ENCODE data around the gene SULF2. TPM values are rescaled to one million over a fixed set of nuclear protein-coding genes. Genes with fewer than 3 reads are reported as not detected.

SULF2 gene
- total RNA-seq, 1 experiment from 2014 or later: 495 TPM

DNA sequence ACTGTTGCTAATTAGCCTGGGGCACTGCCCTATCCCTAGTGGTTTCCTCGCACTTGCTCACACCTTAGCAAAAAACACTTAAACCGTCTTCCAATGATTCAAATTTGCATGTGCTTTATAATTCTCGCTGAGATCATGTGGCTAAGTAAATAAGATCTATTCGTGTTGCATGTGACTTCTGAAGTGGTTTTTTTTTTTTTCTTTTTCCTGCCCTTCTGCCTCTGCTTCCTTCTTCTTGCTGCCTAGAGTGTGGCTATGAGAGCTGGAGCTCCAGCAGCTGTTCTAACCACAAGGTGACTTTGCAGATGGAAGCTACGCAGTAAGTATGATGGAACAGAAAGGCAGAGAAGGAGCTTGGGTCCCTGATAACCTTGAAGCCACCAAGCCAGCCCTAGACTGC lies 36.5 kb downstream of the SULF2 start:
- no peak for DNase-seq
- TF ChIP-seq EZH2 (IDR thresholded peaks at IDR 0.05; ENCODE audit: low read depth): no peak
- no peak for TF ChIP-seq CTCF (conservative IDR thresholded peaks at IDR 0.05)
- intact Hi-C loops (cut with micrococcal nuclease; ENCODE audit: unreplicated experiment): no loop called here
- no peaks in the 10 kb centered on the region for H3K9me2 ChIP-seq (ENCODE audit: insufficient read depth)
- no peaks in the 10 kb centered on the region for H3K27me3 ChIP-seq (ENCODE audit: insufficient read depth, low read depth)
- H3K9me3 ChIP-seq (ENCODE audit: insufficient read depth, low read depth): no peaks in the 10 kb centered on the region
- H3K36me3 ChIP-seq (ENCODE audit: low read depth): peaks cover 49% of the 10 kb centered on the region
- no peak overlapping the region for H3K4me3 ChIP-seq
- no peaks in the 10 kb centered on the region for H3K4me1 ChIP-seq (replicated peaks; ENCODE audit: insufficient read depth)
- CTCF ChIA-PET: no interaction called here
- H2AFZ ChIP-seq: no peak overlapping the region
- no TSS peak for BruUV-seq (replicated peaks)
- peak overlapping the region; percentile 15; the same call in 1 of the 2 replicates for H3K27ac ChIP-seq
- H3K4me2 ChIP-seq: no peak overlapping the region
- peaks cover 94% of the 10 kb centered on the region for H4K20me1 ChIP-seq (ENCODE audit: insufficient read depth)
- peaks cover 94% of the 10 kb centered on the region for H3K79me2 ChIP-seq (ENCODE audit: low read depth)
- H3F3A ChIP-seq (ENCODE audit: insufficient read depth, low read depth): peaks cover 78% of the 10 kb centered on the region
- POLR2A ChIA-PET (ENCODE audit: unreplicated experiment): no interaction called here

DNA sequence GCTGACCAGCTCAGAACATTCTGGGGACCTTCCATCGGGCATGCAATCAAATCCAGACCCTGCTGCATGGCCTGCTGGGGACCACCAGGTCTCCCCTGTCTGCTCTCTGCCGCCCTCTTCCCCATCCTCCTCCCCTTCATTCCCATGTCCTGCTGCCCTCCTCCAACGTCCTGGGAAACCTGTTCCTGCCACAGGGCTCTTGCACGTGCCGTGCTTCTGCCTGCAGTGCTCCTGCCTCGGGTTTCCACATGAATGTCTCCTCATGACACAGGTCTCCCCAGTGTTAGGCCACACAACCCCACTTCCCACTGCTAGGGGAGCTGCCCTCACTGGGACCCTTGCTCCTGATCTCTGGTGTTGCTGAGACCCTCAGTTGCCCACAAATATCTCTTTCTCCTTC lies 37.2 kb downstream of the SULF2 start:
- CTCF ChIA-PET: no interaction called here
- POLR2A ChIA-PET (ENCODE audit: unreplicated experiment): no interaction called here
- TF ChIP-seq EZH2 (IDR thresholded peaks at IDR 0.05; ENCODE audit: low read depth): no peak
- no peak for TF ChIP-seq CTCF (conservative IDR thresholded peaks at IDR 0.05)
- intact Hi-C loops (cut with micrococcal nuclease; ENCODE audit: unreplicated experiment): no loop called here
- peak overlapping the region; percentile 15; the same call in 1 of the 2 replicates for H3K27ac ChIP-seq
- peaks cover 77% of the 10 kb centered on the region for H3F3A ChIP-seq (ENCODE audit: insufficient read depth, low read depth)
- no peak for DNase-seq
- H3K9me3 ChIP-seq (ENCODE audit: insufficient read depth, low read depth): no peaks in the 10 kb centered on the region
- peaks cover 94% of the 10 kb centered on the region for H3K79me2 ChIP-seq (ENCODE audit: low read depth)
- H3K4me3 ChIP-seq: no peak overlapping the region
- no peaks in the 10 kb centered on the region for H3K4me1 ChIP-seq (replicated peaks; ENCODE audit: insufficient read depth)
- no peaks in the 10 kb centered on the region for H3K9me2 ChIP-seq (ENCODE audit: insufficient read depth)
- peaks cover 94% of the 10 kb centered on the region for H4K20me1 ChIP-seq (ENCODE audit: insufficient read depth)
- no peak overlapping the region for H2AFZ ChIP-seq
- no peak overlapping the region for H3K4me2 ChIP-seq
- no peaks in the 10 kb centered on the region for H3K27me3 ChIP-seq (ENCODE audit: insufficient read depth, low read depth)
- no TSS peak for BruUV-seq (replicated peaks)
- H3K36me3 ChIP-seq (ENCODE audit: low read depth): peaks cover 41% of the 10 kb centered on the region

DNA sequence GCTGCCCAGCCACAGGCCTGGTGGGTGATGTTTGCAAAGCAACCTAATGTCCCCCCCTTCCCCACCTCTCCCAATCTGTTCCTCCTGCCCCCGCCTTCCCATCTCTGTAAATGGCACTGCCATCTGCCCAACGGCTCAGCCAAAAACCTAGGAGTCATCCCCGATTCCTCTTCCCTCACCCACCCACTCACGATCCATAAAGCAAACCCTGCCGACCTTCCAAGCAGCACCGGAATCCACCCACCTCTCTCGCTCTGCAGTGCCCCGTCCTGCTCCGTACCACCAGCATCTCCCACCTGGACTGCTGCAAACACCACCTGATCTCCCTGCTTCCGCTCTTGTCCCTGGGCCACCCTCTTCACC lies 37.6 kb downstream of the SULF2 start:
- Histone ChIP-seq H3K4me1 (replicated peaks; ENCODE audit: insufficient read depth) (no peaks in the 10 kb centered on the region), H3K36me3 (ENCODE audit: low read depth) (peaks cover 40% of the 10 kb centered on the region), H3F3A (ENCODE audit: insufficient read depth, low read depth) (peaks cover 77% of the 10 kb centered on the region), H3K4me2 (no peak overlapping the region), H3K27ac (no peak overlapping the region), H3K4me3 (no peak overlapping the region), H3K27me3 (ENCODE audit: insufficient read depth, low read depth) (no peaks in the 10 kb centered on the region), H2AFZ (no peak overlapping the region), H3K79me2 (ENCODE audit: low read depth) (peaks cover 94% of the 10 kb centered on the region), H3K9me3 (ENCODE audit: insufficient read depth, low read depth) (no peaks in the 10 kb centered on the region), H4K20me1 (ENCODE audit: insufficient read depth) (peaks cover 94% of the 10 kb centered on the region), H3K9me2 (ENCODE audit: insufficient read depth) (no peaks in the 10 kb centered on the region)
- TF ChIP-seq EZH2 (IDR thresholded peaks at IDR 0.05; ENCODE audit: low read depth): no peak
- TF ChIP-seq CTCF (conservative IDR thresholded peaks at IDR 0.05): no peak
- intact Hi-C loops (cut with micrococcal nuclease; ENCODE audit: unreplicated experiment): no loop called here
- ChIA-PET POLR2A (ENCODE audit: unreplicated experiment) (no interaction called here), CTCF (no interaction called here)
- BruUV-seq (replicated peaks): no TSS peak
- no peak for DNase-seq

All from PC-9 (cell line).